B cell (primary cell): Measurements from ENCODE around the gene EEA1. TPM values are rescaled to one million over a fixed set of nuclear protein-coding genes. Genes with fewer than 3 reads are reported as not detected.

Source experiments
- ATAC-seq: fragments of 200-7000 bp; cut with Tn5 transposase; one replicate; pipeline ENCODE4 v1.10.0; 2021; ENCODE audit warnings: low read depth, mild to moderate bottlenecking, moderate number of reproducible peaks, moderate library complexity
- CTCF ChIA-PET: fragments of 350-600 bp; sonication (Branson Sonifier 250); formaldehyde crosslinking; loops from one replicate; lab custom pipeline; 2021; ENCODE audit warnings: antibody characterized with exemption, inconsistent platforms; lab: Charles Lee
- POLR2A ChIA-PET: fragments of 350-600 bp; sonication (Branson Sonifier 250); formaldehyde crosslinking; loops from one replicate; lab custom pipeline; 2021; ENCODE audit warnings: antibody characterized with exemption; lab: Charles Lee
- DNase-seq: peaks from one replicate; pipeline ENCODE4 v3.0.0; 2013
- H2AFZ ChIP-seq: 2 replicates; pipeline ENCODE4 v1.6.1; 2012; ENCODE audit warnings: mild to moderate bottlenecking, low read depth, low read length; ENCODE audit not compliant: insufficient read depth, poor library complexity, severe bottlenecking
- H3K27ac ChIP-seq, 2 donors: 1 replicate in 1 of 2; 2 replicates in 1 of 2; pipeline ENCODE4 v1.5.1; 2012 to 2013; ENCODE audit warnings: low read length in 2 of 2, mild to moderate bottlenecking in 2 of 2, moderate library complexity in 1 of 2
- H3K27me3 ChIP-seq, 4 experiments: fragments of 200-600 bp in 1 of 4; sonication (generic) in 1 of 4; replicated peaks in 1 of 4; 1 replicate in 2 of 4; 2 replicates in 2 of 4; pipeline versions ENCODE4 v1.6.1 to v1.7.0; 2013 to 2016; ENCODE audit warnings: low read length in 3 of 4, mild to moderate bottlenecking in 2 of 4, mixed read lengths in 1 of 4, moderate library complexity in 1 of 4; ENCODE audit not compliant: insufficient read depth in 4 of 4, control insufficient read depth in 3 of 4; ENCODE audit errors: control extremely low read depth in 1 of 4
- H3K36me3 ChIP-seq, 2 experiments: replicated peaks in 1 of 2; 1 replicate in 1 of 2; 2 replicates in 1 of 2; pipeline versions ENCODE4 v1.6.1 to v1.7.1; 2013; ENCODE audit warnings: low read length in 1 of 2; ENCODE audit not compliant: insufficient read depth in 2 of 2, control insufficient read depth in 1 of 2; ENCODE audit errors: control extremely low read depth in 1 of 2, extremely low read depth in 1 of 2
- H3K4me1 ChIP-seq, 2 donors: fragments of 200-600 bp in 1 of 2; sonication (generic) in 1 of 2; 1 replicate in 1 of 2; 2 replicates in 1 of 2; pipeline versions ENCODE4 v1.5.1 to v1.6.1; 2013 to 2017; ENCODE audit warnings: low read length in 2 of 2; ENCODE audit not compliant: control insufficient read depth in 2 of 2, insufficient read depth in 2 of 2
- H3K4me2 ChIP-seq: replicated peaks from 2 replicates; pipeline ENCODE3; 2012; ENCODE audit warnings: mild to moderate bottlenecking, low read depth, low read length; ENCODE audit not compliant: poor library complexity, severe bottlenecking
- H3K4me3 ChIP-seq, 5 experiments: fragments of 200-600 bp in 1 of 5; sonication (generic) in 1 of 5; 1 replicate in 3 of 5; 2 replicates in 2 of 5; pipeline versions ENCODE4 v1.5.1 to v1.7.0; 2011 to 2016; ENCODE audit warnings: low read length in 4 of 5, mild to moderate bottlenecking in 4 of 5, low read depth in 2 of 5, control low read depth in 1 of 5, moderate library complexity in 1 of 5; ENCODE audit not compliant: insufficient read depth in 1 of 5; ENCODE audit errors: control extremely low read depth in 1 of 5, extremely low read depth in 1 of 5
- H3K79me2 ChIP-seq: fragments of 200-600 bp; sonication (generic); one replicate; pipeline ENCODE4 v1.6.0; 2016; ENCODE audit warnings: low read length; ENCODE audit not compliant: control insufficient read depth, insufficient read depth
- H3K9ac ChIP-seq: fragments of 200-600 bp; sonication (generic); 2 replicates; pipeline ENCODE4 v1.6.1; 2017; ENCODE audit warnings: mild to moderate bottlenecking, low read length, moderate library complexity
- H3K9me3 ChIP-seq, 3 donors: one replicate each; pipeline versions ENCODE4 v1.6.1 to v1.7.1; 2013; ENCODE audit warnings: low read length in 2 of 3; ENCODE audit not compliant: control insufficient read depth in 2 of 3, insufficient read depth in 1 of 3; ENCODE audit errors: control extremely low read depth in 1 of 3
- H4K20me1 ChIP-seq: 2 replicates; pipeline ENCODE4 v1.6.0; 2012; ENCODE audit warnings: mild to moderate bottlenecking, low read length; ENCODE audit not compliant: insufficient read depth, control insufficient read depth, poor library complexity, severe bottlenecking
- H3K27ac Mint-ChIP-seq: one replicate; pipeline ENCODE4 v1.8.0; 2021; ENCODE audit warnings: mixed read lengths
- H3K27me3 Mint-ChIP-seq: one replicate; pipeline ENCODE4 v1.8.0; 2021; ENCODE audit warnings: mixed read lengths
- H3K4me1 Mint-ChIP-seq: one replicate; pipeline ENCODE4 v1.8.0; 2021; ENCODE audit warnings: mixed read lengths
- H3K4me3 Mint-ChIP-seq: one replicate; pipeline ENCODE4 v1.8.0; 2021; ENCODE audit warnings: mixed read lengths
- H3K9me3 Mint-ChIP-seq: one replicate; pipeline ENCODE4 v1.8.0; 2022; ENCODE audit warnings: mixed read lengths; ENCODE audit not compliant: insufficient read depth
- CTCF ChIP-seq: fragments of 200-600 bp; IDR thresholded peaks from one replicate; pipeline ENCODE4 v1.8.0; 2022; ENCODE audit warnings: antibody characterized with exemption, mild to moderate bottlenecking
- EZH2 ChIP-seq: IDR thresholded peaks from 2 replicates; pipeline ENCODE4 v1.6.1; 2012; ENCODE audit warnings: borderline replicate concordance, low read depth, mild to moderate bottlenecking, moderate library complexity, low read length; ENCODE audit not compliant: insufficient read depth, poor library complexity, severe bottlenecking
- WGBS: methylation state at CpG from one replicate; pipeline ENCODE4 v1.1.5; 2013; ENCODE audit warnings: missing lambda C conversion rate; ENCODE audit not compliant: insufficient coverage; 5-methylcytosine and 5-hydroxymethylcytosine counted together
- intact Hi-C: fragments of 100-400 bp; cut with micrococcal nuclease; formaldehyde crosslinking; loops from one replicate; pipeline ENCODE4 v1.10.0; 2022
- polyA plus RNA-seq: library from polyadenylated mRNA; depleted of rRNA; stranded (reverse); fragments of >200 nt; gene quantifications from 2 replicates; pipeline ENCODE4 v1.2.3, GENCODE V29; 2012
- total RNA-seq, 2 donors: library from RNA; stranded (reverse); fragments of 120-200 nt in 1 of 2; gene quantifications; 1 replicate in 1 of 2; 2 replicates in 1 of 2; pipeline versions ENCODE4 v1.2.3 to v1.2.4, GENCODE V29; 2013 to 2022

The EEA1 gene
- total and polyA plus RNA-seq, 2 donors (not counting 1 experiment from before 2014, with no cell fraction given), result 1.8 to 26.3 TPM

- no peak for ATAC-seq
- H3K4me2 ChIP-seq, result no peak overlapping the region
- ChIA-PET POLR2A (no interaction called here), CTCF (interaction anchor here (0.8 to 1.0 kb wide), 2 partner anchors 9 to 34 kb away, joined by 3 to 5 read pairs; no protein-coding TSS in a partner anchor)
- no peak for TF ChIP-seq CTCF
- no peak for TF ChIP-seq EZH2
- WGBS, result 94% methylated on average over 4 of the region's 5 CpGs
- no peaks in the 10 kb centered on the region for H3K27me3 ChIP-seq
- H3K4me3 Mint-ChIP-seq, result no peak overlapping the region
- no peak overlapping the region for H3K9ac ChIP-seq
- DNase-seq, result no peak
- no peak overlapping the region for H3K27ac ChIP-seq
- H2AFZ ChIP-seq, result no peak overlapping the region
- H3K4me3 ChIP-seq, result no peak overlapping the region
- H3K9me3 ChIP-seq, result peaks cover 0 to 26% (median 15%) of the 10 kb centered on the region in 3 donors
- intact Hi-C loops, result no loop called here
- no peaks in the 10 kb centered on the region for H3K4me1 ChIP-seq
- no peak overlapping the region for H3K27ac Mint-ChIP-seq
- no peaks in the 10 kb centered on the region for H3K79me2 ChIP-seq
- peaks cover 6% of the 10 kb centered on the region for H3K9me3 Mint-ChIP-seq
- no peaks in the 10 kb centered on the region for H4K20me1 ChIP-seq
- no peaks in the 10 kb centered on the region for H3K27me3 Mint-ChIP-seq
- H3K4me1 Mint-ChIP-seq, result peaks cover 2% of the 10 kb centered on the region
- peaks cover 0 to 10% of the 10 kb centered on the region in 2 experiments for H3K36me3 ChIP-seq
These were observed 24.7 kb upstream of the EEA1 start for GRCh38 chr12:92953747-92954146.

DNA sequence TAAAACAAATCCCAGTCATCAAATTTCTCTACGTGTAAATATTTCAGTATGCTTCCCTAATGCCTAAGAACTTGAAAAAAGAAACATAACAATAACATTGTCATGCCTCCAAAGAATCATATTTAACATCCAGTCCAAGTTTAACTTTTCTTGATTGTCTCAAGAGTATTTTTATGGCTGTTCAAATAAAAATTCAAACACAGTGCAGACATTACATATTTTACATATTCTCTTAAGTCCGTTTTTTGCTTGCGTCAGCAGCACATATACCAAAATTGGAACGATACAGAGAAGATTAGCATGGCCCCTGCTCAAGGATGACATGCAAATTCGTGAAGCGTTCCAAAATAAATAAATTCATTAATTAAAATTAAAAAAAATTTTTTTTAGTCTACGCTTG is 23.3 kb upstream of the EEA1 start:
- H3K4me2 ChIP-seq, result no peak overlapping the region
- Mint-ChIP-seq H3K4me3 (no peak overlapping the region), H3K27me3 (no peaks in the 10 kb centered on the region), H3K27ac (no peak overlapping the region), H3K9me3 (peaks cover 6% of the 10 kb centered on the region), H3K4me1 (peaks cover 7% of the 10 kb centered on the region)
- no peaks in the 10 kb centered on the region for H4K20me1 ChIP-seq
- H3K27ac ChIP-seq, result no peak overlapping the region
- WGBS, result no CpG with 5 or more reads among the region's 7 CpGs
- peaks cover 0 to 30% (median 18%) of the 10 kb centered on the region in 3 donors for H3K9me3 ChIP-seq
- DNase-seq (no peak), ATAC-seq (no peak)
- no peak overlapping the region for H3K9ac ChIP-seq
- H3K36me3 ChIP-seq, result peaks cover 0 to 12% of the 10 kb centered on the region in 2 experiments
- no peak overlapping the region for H2AFZ ChIP-seq
- no peaks in the 10 kb centered on the region for H3K27me3 ChIP-seq
- no peak overlapping the region for H3K4me3 ChIP-seq
- TF ChIP-seq EZH2, result no peak
- CTCF ChIA-PET, result no interaction called here
- POLR2A ChIA-PET, result no interaction called here
- no peaks in the 10 kb centered on the region for H3K4me1 ChIP-seq
- H3K79me2 ChIP-seq, result no peaks in the 10 kb centered on the region
- intact Hi-C loops, result no loop called here
